NB4 (cell line): ENCODE data around the gene TRIP10.

Source experiments
- CTCF ChIP-seq: IDR thresholded peaks from one replicate; pipeline ENCODE4 v1.5.1; 2012; ENCODE audit warnings: low read depth, low read length
- MAX ChIP-seq: IDR thresholded peaks from 2 replicates; pipeline ENCODE4 v1.6.1; 2011; ENCODE audit warnings: low read depth, low read length
- MYC ChIP-seq: IDR thresholded peaks from 2 replicates; pipeline ENCODE4 v1.6.1; 2011; ENCODE audit warnings: low read depth, low read length
- POLR2A ChIP-seq: IDR thresholded peaks from 2 replicates; pipeline ENCODE4 v1.6.1; 2011; ENCODE audit warnings: mild to moderate bottlenecking; ENCODE audit not compliant: insufficient read length; ENCODE audit errors: extremely low read depth

GRCh38 chr19:6793411-6793810 is 53.9 kb downstream of the TRIP10 start:
- TF ChIP-seq POLR2A (no peak), CTCF (no peak), MAX (no peak), MYC (no peak)
